Esophagus (tissue), 2 donors: ENCODE measurements around the gene TMEM45A. TPM values are rescaled to one million over a fixed set of nuclear protein-coding genes. Genes with fewer than 3 reads are reported as not detected.

ENCODE experiments used
- H3K27ac ChIP-seq, 2 donors: one replicate each; pipeline ENCODE4 v1.5.1; 2013; ENCODE audit warnings: low read depth in 2 of 2, mild to moderate bottlenecking in 2 of 2, inconsistent platforms in 1 of 2, low read length in 1 of 2, moderate library complexity in 1 of 2
- H3K27me3 ChIP-seq, 2 donors: one replicate each; pipeline ENCODE4 v1.6.1; 2013; ENCODE audit warnings: low read length in 2 of 2, control low read depth in 1 of 2, mild to moderate bottlenecking in 1 of 2; ENCODE audit not compliant: insufficient read depth in 2 of 2, control insufficient read depth in 1 of 2
- H3K36me3 ChIP-seq, 2 donors: one replicate each; pipeline ENCODE4 v1.6.1; 2013; ENCODE audit warnings: low read length in 1 of 2; ENCODE audit not compliant: control insufficient read depth in 2 of 2, insufficient read depth in 2 of 2
- H3K4me1 ChIP-seq, 2 donors: one replicate each; pipeline ENCODE4 v1.6.1; 2013; ENCODE audit warnings: low read length in 1 of 2; ENCODE audit not compliant: control insufficient read depth in 2 of 2, insufficient read depth in 2 of 2
- H3K4me3 ChIP-seq, 2 donors: one replicate each; pipeline ENCODE4 v1.5.1; 2013; ENCODE audit warnings: low read length in 2 of 2, mild to moderate bottlenecking in 2 of 2, low read depth in 1 of 2, moderate library complexity in 1 of 2
- H3K9me3 ChIP-seq, 2 donors: one replicate each; pipeline ENCODE4 v1.6.1; 2013; ENCODE audit warnings: mild to moderate bottlenecking in 2 of 2, low read depth in 1 of 2, low read length in 1 of 2, moderate library complexity in 1 of 2; ENCODE audit not compliant: control insufficient read depth in 2 of 2, insufficient read depth in 1 of 2
- WGBS, 2 donors: extraction: QIAGEN DNeasy Blood & Tissue Kit; methylation state at CpG; one replicate each; pipeline ENCODE4 v1.1.7; 2013; 5-methylcytosine and 5-hydroxymethylcytosine counted together
- polyA plus RNA-seq, 2 donors: library from polyadenylated mRNA; stranded (reverse); fragments of 200-250 nt; gene quantifications; one replicate each; pipeline ENCODE4 v1.2.3, GENCODE V29; 2013
- donor health status: healthy with polysubstance abuse.
- donor health status: Bipolar disorder and iron deficiency.

TMEM45A gene
- polyA plus RNA-seq, 2 donors = 1.0 to 9.0 TPM

DNA sequence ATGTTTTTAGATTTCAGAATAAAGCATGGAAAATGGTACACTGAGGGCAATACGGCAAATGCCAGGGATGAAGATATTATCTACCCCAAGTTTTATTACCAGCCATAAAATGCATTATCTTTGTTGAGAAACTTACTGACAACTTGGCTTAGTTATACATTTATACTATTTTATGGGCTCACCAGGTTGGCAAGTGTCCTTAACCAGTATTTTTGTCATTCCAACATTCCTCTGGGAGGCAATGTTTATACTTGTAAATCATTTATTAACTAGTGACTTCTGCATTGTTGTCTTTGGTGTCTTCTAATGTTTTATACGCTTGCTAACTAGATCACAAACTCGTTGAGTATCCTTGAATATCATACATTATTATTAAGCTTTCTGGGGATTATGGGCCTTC lies 99.0 kb downstream of the TMEM45A start:
- 57 to 60% methylated on average over 3 of the region's 3 CpGs for WGBS, 2 donors
- Histone ChIP-seq H3K27me3 (no peaks in the 10 kb centered on the region), H3K27ac (no peak overlapping the region), H3K4me3 (no peak overlapping the region), H3K4me1 (no peaks in the 10 kb centered on the region), H3K9me3 (peaks cover 0 to 3% of the 10 kb centered on the region in 2 donors), H3K36me3 (no peaks in the 10 kb centered on the region)

DNA sequence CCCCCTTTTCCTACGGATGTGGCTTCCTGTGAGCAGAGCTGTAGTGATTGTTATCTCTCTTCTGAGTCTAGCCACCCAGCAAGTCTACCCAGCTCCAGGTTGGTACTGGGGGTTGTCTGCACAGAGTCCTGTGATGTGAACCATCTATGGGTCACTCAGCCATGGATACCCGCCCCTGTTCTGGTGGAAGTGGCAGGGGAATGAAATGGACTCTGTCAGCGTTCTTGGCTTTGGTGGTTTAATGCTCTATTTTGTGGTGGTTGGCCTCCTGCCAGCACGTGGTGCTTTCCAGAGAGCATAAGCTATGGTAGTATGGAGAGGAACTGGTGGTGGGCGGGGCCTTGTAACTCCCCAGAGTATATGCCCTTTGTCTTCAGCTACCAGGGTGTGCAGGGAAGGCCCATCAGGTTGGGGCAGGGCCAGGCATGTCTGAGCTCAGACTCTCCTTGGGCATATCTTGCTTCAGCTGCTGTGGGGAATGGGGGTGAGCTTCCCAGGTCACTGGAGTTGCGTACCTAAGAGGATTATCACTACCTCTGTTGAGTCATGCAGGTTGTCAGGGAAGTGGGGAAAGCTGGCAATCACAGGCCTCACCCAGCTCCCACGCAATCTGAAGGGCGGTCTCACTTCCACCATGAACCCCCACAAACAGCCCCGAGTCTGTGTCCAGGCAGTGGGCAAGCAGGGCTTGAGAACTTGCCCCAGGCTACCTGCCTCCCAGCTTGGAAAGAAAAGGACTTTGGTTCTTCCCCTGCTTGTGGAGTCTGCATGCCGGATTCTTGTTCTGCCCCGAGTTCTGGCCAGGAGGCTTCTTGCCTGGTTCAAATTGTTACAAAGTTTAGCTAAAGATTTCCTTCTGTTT lies 108.0 kb downstream of the TMEM45A start:
- H3K4me1 ChIP-seq = peaks cover 0 to 5% of the 10 kb centered on the region in 2 donors
- 44 to 58% methylated on average over 11 of the region's 11 CpGs for WGBS, 2 donors
- no peak overlapping the region for H3K4me3 ChIP-seq
- no peaks in the 10 kb centered on the region for H3K36me3 ChIP-seq
- H3K27me3 ChIP-seq = no peaks in the 10 kb centered on the region
- H3K27ac ChIP-seq = peak overlapping the region; percentile 80 to 85
- no peaks in the 10 kb centered on the region for H3K9me3 ChIP-seq

DNA sequence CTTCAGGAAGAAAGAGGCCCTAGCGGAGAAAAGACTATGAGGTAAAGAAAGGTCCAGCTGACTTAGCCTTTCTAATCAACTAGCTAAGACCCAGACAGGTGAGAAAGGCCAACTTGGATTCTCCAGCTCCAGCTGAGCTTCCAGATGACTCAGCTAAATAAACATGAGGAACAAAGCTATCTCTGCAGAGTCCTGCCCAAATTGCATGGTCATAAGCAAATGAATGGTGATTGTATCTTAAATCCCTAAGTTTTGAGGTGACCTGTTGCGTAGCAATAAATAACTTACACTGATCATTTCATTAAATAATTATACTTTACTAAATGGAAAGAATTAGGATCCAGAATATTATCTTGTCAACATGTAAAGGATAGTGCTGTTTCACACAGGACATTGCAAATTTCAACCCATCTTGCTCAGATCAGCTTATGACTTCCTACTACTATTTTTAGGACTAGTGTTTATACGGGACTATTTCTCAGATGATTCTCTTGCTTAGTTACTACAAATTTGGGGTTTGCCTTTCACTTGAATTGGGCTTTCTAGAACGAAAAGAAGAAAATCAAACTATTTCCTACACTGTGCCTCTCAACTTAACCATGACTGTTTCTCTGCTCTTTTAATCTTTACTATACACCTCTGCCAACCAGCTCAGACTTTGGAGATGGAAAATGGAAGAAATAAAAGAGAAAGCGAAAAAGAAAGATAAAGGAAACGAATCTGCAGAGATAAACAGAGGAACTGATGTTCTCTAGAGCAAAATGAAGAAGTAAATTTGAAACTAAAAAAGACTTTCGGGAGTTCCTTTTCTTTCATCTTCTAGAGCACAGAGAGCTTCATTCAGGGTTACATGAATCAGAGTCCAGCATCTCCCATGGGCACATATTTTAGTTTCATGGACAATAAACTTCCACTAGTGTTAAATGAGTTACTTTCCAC lies 110.4 kb downstream of the TMEM45A start:
- H3K4me3 ChIP-seq = peak overlapping the region in 1 of 2 donors; percentile 7
- no peaks in the 10 kb centered on the region for H3K9me3 ChIP-seq
- peaks cover 0 to 5% of the 10 kb centered on the region in 2 donors for H3K4me1 ChIP-seq
- no peaks in the 10 kb centered on the region for H3K27me3 ChIP-seq
- no peak overlapping the region for H3K27ac ChIP-seq
- no peaks in the 10 kb centered on the region for H3K36me3 ChIP-seq
- WGBS, 2 donors = 38 to 44% methylated on average over 7 of the region's 7 CpGs

DNA sequence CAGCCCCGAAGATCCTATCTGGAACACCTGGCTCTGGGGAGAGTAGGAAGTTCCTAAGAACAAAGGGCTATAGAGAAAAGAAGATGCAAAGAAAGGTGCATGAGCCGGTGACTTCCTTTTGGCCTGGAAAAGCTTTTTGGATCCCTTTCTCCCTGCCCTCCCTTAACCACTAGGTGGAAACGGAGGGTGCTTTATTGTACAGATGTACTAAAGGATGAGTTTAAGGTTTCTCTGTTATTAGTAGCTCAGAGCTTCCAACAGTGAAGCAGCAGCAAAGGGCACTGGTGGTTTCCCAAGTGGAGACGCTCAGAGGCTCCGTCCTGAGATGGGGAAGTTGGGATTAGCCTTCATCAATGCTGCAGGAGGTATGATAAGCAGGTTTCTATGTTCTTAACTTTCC lies 111.0 kb downstream of the TMEM45A start:
- WGBS, 2 donors = 35 to 40% methylated on average over 5 of the region's 5 CpGs
- no peaks in the 10 kb centered on the region for H3K9me3 ChIP-seq
- H3K36me3 ChIP-seq = no peaks in the 10 kb centered on the region
- H3K4me3 ChIP-seq = peak overlapping the region in 1 of 2 donors; percentile 7
- no peaks in the 10 kb centered on the region for H3K27me3 ChIP-seq
- H3K4me1 ChIP-seq = peaks cover 0 to 5% of the 10 kb centered on the region in 2 donors
- no peak overlapping the region for H3K27ac ChIP-seq

DNA sequence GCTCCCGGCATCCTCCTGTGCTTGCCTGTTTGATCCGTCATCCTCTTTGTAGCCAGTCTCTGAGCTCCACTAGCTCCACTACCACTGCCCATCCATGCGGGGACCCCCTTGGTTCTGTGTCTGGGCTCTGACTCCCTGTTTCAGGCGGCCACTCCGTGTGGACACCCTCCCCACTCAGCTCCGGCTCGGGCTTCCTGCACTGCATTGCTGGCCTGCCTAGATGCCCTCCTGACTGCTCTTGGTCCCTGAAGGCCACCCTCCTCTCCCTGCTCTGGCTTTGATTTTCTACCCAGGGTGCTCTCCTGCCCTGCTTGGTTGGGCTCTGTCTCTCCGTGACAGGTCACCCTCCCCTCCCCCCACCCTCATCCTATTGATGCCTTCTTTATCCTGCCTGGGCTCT lies 112.9 kb downstream of the TMEM45A start:
- Histone ChIP-seq H3K27me3 (no peaks in the 10 kb centered on the region), H3K9me3 (no peaks in the 10 kb centered on the region), H3K4me1 (peaks cover 0 to 5% of the 10 kb centered on the region in 2 donors), H3K27ac (no peak overlapping the region), H3K4me3 (no peak overlapping the region), H3K36me3 (no peaks in the 10 kb centered on the region)
- WGBS, 2 donors = 92% methylated on average over 8 of the region's 8 CpGs

DNA sequence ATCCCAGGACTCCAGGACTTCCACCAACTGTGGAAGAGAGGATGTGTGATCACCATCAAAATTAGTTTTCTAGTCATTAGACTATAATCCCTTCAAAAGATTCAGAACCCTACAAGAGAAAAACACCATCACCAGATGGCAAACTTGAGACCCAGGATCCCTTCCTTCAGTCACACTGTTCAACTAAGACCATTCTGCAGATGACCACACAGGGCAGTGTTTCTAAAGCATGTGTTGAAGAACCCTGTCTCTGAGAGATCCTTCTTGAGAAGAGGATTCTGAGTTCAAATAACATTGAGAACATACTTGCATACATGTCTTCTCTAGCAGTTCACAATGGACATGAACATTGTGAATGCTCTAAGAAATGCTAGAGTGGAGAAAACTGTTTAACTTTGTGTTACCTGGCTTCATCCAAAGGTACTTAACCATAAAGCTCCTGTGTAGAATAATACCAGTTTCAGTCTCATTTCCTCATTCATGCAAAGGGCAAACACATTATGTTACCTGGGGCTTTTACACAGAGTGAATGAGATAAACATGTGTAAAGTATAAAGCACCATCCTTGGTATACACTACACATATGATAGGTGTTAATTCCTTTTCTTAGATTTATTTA lies 114.6 kb downstream of the TMEM45A start:
- Histone ChIP-seq H3K27ac (no peak overlapping the region), H3K4me1 (no peaks in the 10 kb centered on the region), H3K36me3 (no peaks in the 10 kb centered on the region), H3K27me3 (no peaks in the 10 kb centered on the region), H3K9me3 (no peaks in the 10 kb centered on the region), H3K4me3 (no peak overlapping the region)

DNA sequence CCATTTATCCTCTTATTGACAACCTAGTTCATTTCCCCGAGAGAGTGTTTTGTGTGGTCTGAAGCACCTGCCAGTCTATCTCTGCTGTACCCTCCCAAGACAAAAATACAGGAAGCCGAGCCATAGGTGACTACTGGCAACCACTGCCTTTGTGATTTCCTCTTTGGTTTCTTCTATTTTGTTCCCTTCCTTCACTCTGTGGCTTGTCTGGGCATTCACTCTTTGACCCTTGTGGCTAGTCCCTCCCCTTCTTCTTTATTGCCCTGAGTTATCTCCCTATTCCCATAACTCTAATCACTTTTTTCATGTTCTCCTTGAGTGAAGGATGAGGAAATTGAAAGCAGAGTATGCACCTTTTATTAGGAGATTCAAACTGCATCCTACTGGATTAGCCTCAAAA lies 116.9 kb downstream of the TMEM45A start, which contains the start of gene ADGRG7:
ADGRG7 (plus strand) TSS at position 297 of the 400 bp plus-strand sequence. CDS start 256 bp downstream, outside the sequence.
- Histone ChIP-seq H3K27ac (no peak within 1 kb of the TSS), H3K27me3 (no peaks in the 10 kb centered on the region), H3K9me3 (no peaks in the 10 kb centered on the region), H3K36me3 (no peaks in the 10 kb centered on the region), H3K4me3 (no peak within 1 kb of the TSS), H3K4me1 (no peaks in the 10 kb centered on the region)
- 59 to 69% methylated on average over 2 of the region's 2 CpGs for WGBS, 2 donors

DNA sequence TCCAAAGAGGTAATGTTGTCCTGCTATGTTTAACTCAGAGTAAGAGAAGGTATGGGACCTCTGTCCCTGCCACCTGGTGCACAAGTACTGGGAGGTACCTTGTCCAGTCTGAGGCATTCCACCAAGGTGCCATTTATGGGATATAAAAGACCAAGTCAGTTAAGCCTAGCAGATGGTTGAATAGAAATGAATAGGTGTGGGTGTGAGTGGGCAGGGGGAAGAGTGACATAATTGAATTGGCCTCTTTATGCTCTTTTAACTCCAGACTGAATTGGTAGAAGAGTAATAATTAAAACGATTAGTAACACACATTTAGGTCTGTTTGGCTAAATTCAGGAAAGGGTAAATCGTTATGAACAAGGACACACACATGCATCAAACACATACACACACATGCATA lies 117.5 kb downstream of the TMEM45A start:
- no peaks in the 10 kb centered on the region for H3K27me3 ChIP-seq
- WGBS, 2 donors = 70 to 76% methylated on average over 2 of the region's 2 CpGs
- H3K4me1 ChIP-seq = no peaks in the 10 kb centered on the region
- no peaks in the 10 kb centered on the region for H3K9me3 ChIP-seq
- H3K4me3 ChIP-seq = no peak overlapping the region
- no peak overlapping the region for H3K27ac ChIP-seq
- no peaks in the 10 kb centered on the region for H3K36me3 ChIP-seq

DNA sequence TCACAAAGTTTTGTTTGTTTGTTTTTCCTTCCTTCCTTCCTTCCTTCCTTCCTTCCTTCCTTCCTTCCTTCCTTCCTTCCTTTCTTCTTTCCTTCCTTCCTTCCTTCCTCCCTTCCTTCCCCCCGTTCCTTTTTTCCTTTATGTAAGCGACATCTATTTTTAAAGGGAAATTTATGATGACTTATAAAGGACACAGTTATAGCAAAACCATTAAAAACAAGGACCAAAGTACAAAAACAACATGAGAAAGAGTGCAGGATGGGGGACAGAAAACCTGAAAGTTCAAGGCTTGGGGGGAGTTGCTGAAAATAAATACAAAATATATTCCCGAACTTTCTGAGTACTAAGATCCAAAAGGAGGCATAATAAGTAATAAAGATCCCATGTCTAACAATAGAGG lies 118.8 kb downstream of the TMEM45A start:
- H3K27me3 ChIP-seq = no peaks in the 10 kb centered on the region
- no peaks in the 10 kb centered on the region for H3K4me1 ChIP-seq
- WGBS, 2 donors = 63 to 88% methylated on average over 3 of the region's 3 CpGs
- no peak overlapping the region for H3K27ac ChIP-seq
- no peaks in the 10 kb centered on the region for H3K9me3 ChIP-seq
- no peak overlapping the region for H3K4me3 ChIP-seq
- H3K36me3 ChIP-seq = no peaks in the 10 kb centered on the region
